IMR-90 (cell line): ENCODE data around the gene IFFO2. TPM values are rescaled to one million over a fixed set of nuclear protein-coding genes. Genes with fewer than 3 reads are reported as not detected.

Experiments
- ATAC-seq: fragments of 200-7000 bp; cut with Tn5 transposase; 2 replicates; pipeline ENCODE4 v1.9.1; 2020; ENCODE audit warnings: low read depth, mild to moderate bottlenecking, moderate library complexity
- BruUV-seq: library from RNA; stranded (reverse); fragments of 400-500 nt; replicated peaks from 2 replicates; lab custom pipeline; 2021; lab: Mats Ljungman, UMichigan
- CTCF ChIA-PET: fragments of 300-600 bp; formaldehyde crosslinking; extraction: SDS; loops from one replicate; lab custom pipeline; 2021; ENCODE audit warnings: antibody characterized with exemption; lab: Yijun Ruan, JAX
- POLR2A ChIA-PET: fragments of 300-600 bp; sonication (Branson Sonifier 250); formaldehyde crosslinking; loops from one replicate; lab custom pipeline; 2022; ENCODE audit warnings: antibody characterized with exemption; ENCODE audit not compliant: unreplicated experiment; lab: Charles Lee
- DNase-seq: peaks from one replicate; pipeline ENCODE4 v3.0.0; 2013
- H2AFZ ChIP-seq: replicated peaks from 2 replicates; pipeline ENCODE3; 2013; ENCODE audit warnings: low read length, mild to moderate bottlenecking; ENCODE audit not compliant: poor library complexity
- H2AK5ac ChIP-seq: 2 replicates; pipeline ENCODE4 v1.6.1; 2013; ENCODE audit warnings: low read depth, low read length, inconsistent platforms
- H2AK9ac ChIP-seq: replicated peaks from 2 replicates; pipeline ENCODE3; 2013; ENCODE audit warnings: mild to moderate bottlenecking, low read depth, low read length, moderate library complexity; ENCODE audit not compliant: poor library complexity
- H2BK120ac ChIP-seq: 2 replicates; pipeline ENCODE4 v1.6.1; 2013; ENCODE audit warnings: low read depth, low read length, inconsistent platforms
- H2BK15ac ChIP-seq: 3 replicates; pipeline ENCODE4 v1.6.1; 2013; ENCODE audit warnings: low read depth, low read length, inconsistent platforms
- H2BK20ac ChIP-seq: 2 replicates; pipeline ENCODE4 v1.6.1; 2013; ENCODE audit warnings: low read depth, mild to moderate bottlenecking, inconsistent platforms, low read length, moderate library complexity
- H2BK5ac ChIP-seq: 2 replicates; pipeline ENCODE4 v1.6.1; 2013; ENCODE audit warnings: mild to moderate bottlenecking, low read depth, low read length, inconsistent platforms; ENCODE audit not compliant: poor library complexity, severe bottlenecking
- H3K14ac ChIP-seq: replicated peaks from 2 replicates; pipeline ENCODE4 v1.6.1; 2013; ENCODE audit warnings: low read depth, low read length, inconsistent platforms
- H3K18ac ChIP-seq: 2 replicates; pipeline ENCODE4 v1.6.1; 2013; ENCODE audit warnings: low read depth, low read length, control low read depth
- H3K23ac ChIP-seq: 2 replicates; pipeline ENCODE4 v1.6.1; 2013; ENCODE audit warnings: low read depth, low read length, inconsistent platforms
- H3K27ac ChIP-seq: 2 replicates; pipeline ENCODE4 v1.5.1; 2013; ENCODE audit warnings: mild to moderate bottlenecking, control low read depth, low read length; ENCODE audit not compliant: insufficient read depth
- H3K27me3 ChIP-seq: 2 replicates; pipeline ENCODE4 v1.6.1; 2013; ENCODE audit warnings: low read length; ENCODE audit not compliant: control insufficient read depth, insufficient read depth
- H3K36me3 ChIP-seq: 2 replicates; pipeline ENCODE4 v1.6.1; 2013; ENCODE audit warnings: low read length, mixed read lengths; ENCODE audit not compliant: control insufficient read depth, insufficient read depth
- H3K4ac ChIP-seq: 2 replicates; pipeline ENCODE4 v1.6.1; 2013; ENCODE audit warnings: low read depth, low read length, inconsistent platforms
- H3K4me1 ChIP-seq: 2 replicates; pipeline ENCODE4 v1.6.1; 2013; ENCODE audit warnings: low read length, mixed read lengths; ENCODE audit not compliant: control insufficient read depth, insufficient read depth
- H3K4me2 ChIP-seq: 2 replicates; pipeline ENCODE4 v1.6.1; 2013; ENCODE audit warnings: low read depth, mild to moderate bottlenecking, control low read depth, low read length, moderate library complexity
- H3K4me3 ChIP-seq: 2 replicates; pipeline ENCODE4 v1.5.1; 2013; ENCODE audit warnings: low read depth, mild to moderate bottlenecking, control low read depth, low read length, moderate library complexity; ENCODE audit not compliant: insufficient read depth
- H3K56ac ChIP-seq: 2 replicates; pipeline ENCODE4 v1.6.1; 2013; ENCODE audit warnings: low read length, inconsistent platforms; ENCODE audit not compliant: insufficient read depth; ENCODE audit errors: extremely low read depth
- H3K79me1 ChIP-seq, 2 experiments: 2 replicates each; pipeline ENCODE4 v1.6.1; 2013; ENCODE audit warnings: low read length in 2 of 2, inconsistent platforms in 1 of 2, low read depth in 1 of 2
- H3K9ac ChIP-seq: 2 replicates; pipeline ENCODE4 v1.6.1; 2013; ENCODE audit warnings: low read depth, low read length, control low read depth
- H3K9me1 ChIP-seq: 2 replicates; pipeline ENCODE4 v1.6.1; 2013; ENCODE audit warnings: low read length, inconsistent platforms; ENCODE audit not compliant: insufficient read depth
- H3K9me3 ChIP-seq: 2 replicates; pipeline ENCODE4 v1.6.1; 2013; ENCODE audit warnings: low read length; ENCODE audit not compliant: control insufficient read depth, insufficient read depth
- H4K20me1 ChIP-seq: 2 replicates; pipeline ENCODE4 v1.6.1; 2013; ENCODE audit warnings: low read length, inconsistent platforms; ENCODE audit not compliant: insufficient read depth
- H4K5ac ChIP-seq: 2 replicates; pipeline ENCODE4 v1.6.1; 2013; ENCODE audit warnings: mild to moderate bottlenecking, low read depth, low read length, control low read depth
- H4K8ac ChIP-seq, 2 experiments: 2 replicates each; pipeline ENCODE4 v1.6.1; 2013; ENCODE audit warnings: low read depth in 2 of 2, low read length in 2 of 2, control low read depth in 1 of 2, inconsistent platforms in 1 of 2
- H4K91ac ChIP-seq: 2 replicates; pipeline ENCODE4 v1.6.1; 2013; ENCODE audit warnings: low read depth, low read length, inconsistent platforms; ENCODE audit not compliant: insufficient read depth
- BHLHE40 ChIP-seq: fragments of 150-350 bp; IDR thresholded peaks from 2 replicates; pipeline ENCODE4 v1.6.1; 2016; ENCODE audit warnings: mild to moderate bottlenecking, low read depth, low read length
- CEBPB ChIP-seq: IDR thresholded peaks from 2 replicates; pipeline ENCODE4 v1.6.1; 2012; ENCODE audit warnings: low read depth, low read length, improper control_type of control experiment
- CHD1 ChIP-seq: IDR thresholded peaks from 2 replicates; pipeline ENCODE4 v1.6.1; 2012; ENCODE audit warnings: low read depth, low read length, improper control_type of control experiment
- ELK1 ChIP-seq: fragments of 150-350 bp; IDR thresholded peaks from 2 replicates; pipeline ENCODE4 v1.6.1; 2016; ENCODE audit warnings: low read depth, mild to moderate bottlenecking, low read length, moderate library complexity, borderline replicate concordance
- MXI1 ChIP-seq: IDR thresholded peaks from 2 replicates; pipeline ENCODE4 v1.6.1; 2012; ENCODE audit warnings: low read depth, mild to moderate bottlenecking, low read length, moderate library complexity, borderline replicate concordance
- NFE2L2 ChIP-seq: fragments of 150-350 bp; IDR thresholded peaks from 2 replicates; pipeline ENCODE4 v1.6.1; 2016; ENCODE audit warnings: low read depth, mild to moderate bottlenecking, low read length
- WGBS, 2 experiments: methylation state at CpG; one replicate each; pipeline versions ENCODE4 v1.1.5 to v1.1.7; 2013; ENCODE audit warnings: missing lambda C conversion rate in 2 of 2; ENCODE audit not compliant: insufficient read length in 1 of 2; ENCODE audit errors: extremely low coverage in 2 of 2; 5-methylcytosine and 5-hydroxymethylcytosine counted together
- dilution Hi-C: fragments of 300-500 bp; cut with HindIII; formaldehyde crosslinking; loops from one replicate; pipeline ENCODE4 v1.14.3; 2018; ENCODE audit warnings: low sequenced_read_pairs; ENCODE audit not compliant: unreplicated experiment
- in situ Hi-C: fragments of 300-500 bp; cut with MboI; formaldehyde crosslinking; loops from 3 replicates; pipeline ENCODE4 v1.14.3; 2019; ENCODE audit warnings: low sequenced_read_pairs, inconsistent platforms, mixed read lengths
- intact Hi-C: fragments of 100-400 bp; cut with micrococcal nuclease; formaldehyde crosslinking; loops from 2 replicates; pipeline ENCODE4 v1.10.0; 2022
- polyA plus RNA-seq, 3 experiments: library from polyadenylated mRNA; depleted of rRNA; stranded (reverse); fragments of >200 nt; gene quantifications; 2 replicates each; pipeline ENCODE4 v1.2.3, GENCODE V29; 2012; ENCODE audit warnings: low replicate concordance in 1 of 3
- total RNA-seq: library from RNA; depleted of rRNA; stranded (reverse); fragments of >200 nt; gene quantifications from 2 replicates; pipeline ENCODE4 v1.2.3, GENCODE V29; 2012

IFFO2 gene
- total and polyA plus RNA-seq, 2 of the 4 experiments (the other 2 are of a cell fraction): 14.5 to 18.2 TPM

- intact Hi-C loops (no loop called here), dilution Hi-C loops (no loop called here), in situ Hi-C loops (no loop called here)
- no peak overlapping the region for H2BK5ac ChIP-seq
- no peak overlapping the region for H3K56ac ChIP-seq
- no peak overlapping the region for H3K4me3 ChIP-seq
- peak overlapping the region; percentile 13; the same call in 1 of the 2 replicates for H3K4ac ChIP-seq
- no peak overlapping the region for H4K5ac ChIP-seq
- H4K8ac ChIP-seq: no peak overlapping the region
- no peak for ATAC-seq
- no peak overlapping the region for H2AK5ac ChIP-seq
- no peak overlapping the region for H3K27ac ChIP-seq
- H3K4me2 ChIP-seq: no peak overlapping the region
- peaks cover 8% of the 10 kb centered on the region for H4K20me1 ChIP-seq
- H3K4me1 ChIP-seq: peaks cover 57% of the 10 kb centered on the region
- ChIA-PET CTCF (no interaction called here), POLR2A (no interaction called here)
- no peak overlapping the region for H2BK20ac ChIP-seq
- no TSS peak for BruUV-seq
- no peak for DNase-seq
- TF ChIP-seq BHLHE40: no peak
- TF ChIP-seq CHD1: no peak
- TF ChIP-seq ELK1: no peak
- TF ChIP-seq CEBPB: no peak
- TF ChIP-seq NFE2L2: no peak
- no peak for TF ChIP-seq MXI1
- no peak overlapping the region for H2AK9ac ChIP-seq
- no peaks in the 10 kb centered on the region for H3K27me3 ChIP-seq
- H3K9me3 ChIP-seq: no peaks in the 10 kb centered on the region
- H3K23ac ChIP-seq: no peak overlapping the region
- WGBS, 2 experiments: no CpG with 5 or more reads among the region's 9 CpGs
- H3K9me1 ChIP-seq: peaks cover 55% of the 10 kb centered on the region
- H2BK15ac ChIP-seq: no peak overlapping the region
- no peak overlapping the region for H2BK120ac ChIP-seq
- 0 out of 2 replicates have a peak, but pooled peaks cover 1% of the 10 kb centered on the region for H3K36me3 ChIP-seq
- H3K18ac ChIP-seq: no peak overlapping the region
- no peak overlapping the region for H2AFZ ChIP-seq
- peaks cover 15 to 96% of the 10 kb centered on the region in 2 experiments for H3K79me1 ChIP-seq
- H3K9ac ChIP-seq: no peak overlapping the region
- no peak overlapping the region for H3K14ac ChIP-seq
- H4K91ac ChIP-seq: no peak overlapping the region; the same call in 1 of the 2 replicates
These were observed 12.4 kb downstream of the IFFO2 start for GRCh38 chr1:18943914-18944572.
